ENCODE measurements around the gene OR2W3.

GRCh38 chr1:247895163-247895637 lies at the start of gene OR2W3:
- TF ChIP-seq CTCF (IDR thresholded peaks at IDR 0.05) (no peak), POLR2A (IDR thresholded peaks at IDR 0.05) (no peak)
